Breast epithelium (tissue), 3 donors: ENCODE data around the gene AGPAT2.
A peak's percentile ranks its signal among the peaks of the same experiment; 100 is the strongest.

ENCODE experiments used
- CTCF ChIP-seq, 3 donors: fragments of 450-650 bp; IDR thresholded peaks; one replicate each; pipeline ENCODE4 v1.5.1; 2016 to 2017; ENCODE audit warnings: antibody characterized with exemption in 3 of 3, mild to moderate bottlenecking in 3 of 3, moderate library complexity in 3 of 3
- POLR2AphosphoS5 ChIP-seq, 3 donors: sonication (generic); formaldehyde crosslinking; IDR thresholded peaks; one replicate each; pipeline ENCODE4 v1.6.1; 2017; ENCODE audit warnings: antibody characterized with exemption in 3 of 3

GRCh38 chr9:136623842-136624183, 63.4 kb downstream of the AGPAT2 start:
- TF ChIP-seq POLR2AphosphoS5 (IDR thresholded peaks at IDR 0.05): peak in 2 of 3 donors; percentile 44 to 47
- no peak for TF ChIP-seq CTCF (IDR thresholded peaks at IDR 0.05)
